Chondrocyte (in vitro differentiated cells): ENCODE results near the gene TPSG1. TPM values are rescaled to one million over a fixed set of nuclear protein-coding genes. Genes with fewer than 3 reads are reported as not detected.
A peak's percentile ranks its signal among the peaks of the same experiment; 100 is the strongest.
"Not testable (repeated sequence)": the region's sequence is repeated elsewhere in the genome, so short reads cannot be mapped to it uniquely, and the experiment has no call there.

Source experiments
- DNase-seq: peaks from one replicate; pipeline ENCODE4 v3.0.0; 2021; ENCODE audit warnings: mixed read lengths, low spot score
- H3K27ac Mint-ChIP-seq: one replicate; pipeline ENCODE4 v1.8.0; 2021; ENCODE audit warnings: mild to moderate bottlenecking, moderate library complexity, mixed read lengths; ENCODE audit not compliant: unreplicated experiment
- H3K27me3 Mint-ChIP-seq: 2 replicates; pipeline ENCODE4 v1.8.0; 2021; ENCODE audit warnings: low read depth, mixed read lengths
- H3K36me3 Mint-ChIP-seq: 2 replicates; pipeline ENCODE4 v1.8.0; 2021; ENCODE audit warnings: low read depth, mixed read lengths
- H3K4me1 Mint-ChIP-seq: 2 replicates; pipeline ENCODE4 v1.8.0; 2021; ENCODE audit warnings: low read depth, mild to moderate bottlenecking, mixed read lengths
- H3K4me3 Mint-ChIP-seq: one replicate; pipeline ENCODE4 v1.8.0; 2021; ENCODE audit warnings: mild to moderate bottlenecking, moderate library complexity, mixed read lengths; ENCODE audit not compliant: unreplicated experiment
- H3K9me3 Mint-ChIP-seq: 2 replicates; pipeline ENCODE4 v1.8.0; 2021; ENCODE audit warnings: low read depth, mixed read lengths
- CTCF ChIP-seq: fragments of 200-600 bp; sonication (generic); IDR thresholded peaks from 2 replicates; pipeline ENCODE4 v1.5.0; 2021; ENCODE audit warnings: antibody characterized with exemption, mild to moderate bottlenecking, moderate library complexity
- total RNA-seq: library from RNA; stranded (reverse); gene quantifications from 3 replicates; pipeline ENCODE4 v1.2.1, GENCODE V29; 2021

TPSG1 gene
- total RNA-seq, 1 donor from 2014 or later, result not detected

GRCh38 chr16:1254821-1255220 is 29.8 kb upstream of the TPSG1 start:
- H3K27ac Mint-ChIP-seq, DNase-seq, H3K9me3 Mint-ChIP-seq, H3K4me3 Mint-ChIP-seq, H3K27me3 Mint-ChIP-seq, H3K4me1 Mint-ChIP-seq, H3K36me3 Mint-ChIP-seq: not testable (repeated sequence)

GRCh38 chr16:1253701-1254364 is 28.8 kb upstream of the TPSG1 start:
- not testable (repeated sequence) for H3K36me3 Mint-ChIP-seq, DNase-seq, H3K4me1 Mint-ChIP-seq, H3K9me3 Mint-ChIP-seq, H3K27me3 Mint-ChIP-seq, H3K4me3 Mint-ChIP-seq, H3K27ac Mint-ChIP-seq

GRCh38 chr16:1249031-1249755 is 24.1 kb upstream of the TPSG1 start:
- not testable (repeated sequence) for H3K9me3 Mint-ChIP-seq, H3K36me3 Mint-ChIP-seq, H3K4me3 Mint-ChIP-seq, H3K27ac Mint-ChIP-seq, H3K4me1 Mint-ChIP-seq, DNase-seq
- H3K27me3 Mint-ChIP-seq, result peaks cover 20% of the 10 kb centered on the region

GRCh38 chr16:1247903-1248537 is 23.0 kb upstream of the TPSG1 start:
- H3K4me3 Mint-ChIP-seq, result not testable (repeated sequence)

GRCh38 chr16:1245452-1246020 is 20.5 kb upstream of the TPSG1 start:
- Mint-ChIP-seq H3K27ac (no peak overlapping the region), H3K4me1 (no peaks in the 10 kb centered on the region), H3K27me3 (peaks cover 18% of the 10 kb centered on the region), H3K36me3 (no peaks in the 10 kb centered on the region), H3K9me3 (no peaks in the 10 kb centered on the region), H3K4me3 (no peak overlapping the region)
- TF ChIP-seq CTCF, result no peak
- no peak for DNase-seq

More at GRCh38 chr16:1247903-1248537, 23.0 kb upstream of the TPSG1 start:
- not testable (repeated sequence) for H3K9me3 Mint-ChIP-seq, H3K27ac Mint-ChIP-seq, H3K36me3 Mint-ChIP-seq, DNase-seq, H3K4me1 Mint-ChIP-seq
- H3K27me3 Mint-ChIP-seq, result peaks cover 20% of the 10 kb centered on the region

- Mint-ChIP-seq H3K36me3 (no peaks in the 10 kb centered on the region), H3K9me3 (no peaks in the 10 kb centered on the region), H3K27ac (no peak overlapping the region), H3K27me3 (peaks cover 18% of the 10 kb centered on the region), H3K4me3 (no peak overlapping the region), H3K4me1 (no peaks in the 10 kb centered on the region)
- no peak for DNase-seq
- no peak for TF ChIP-seq CTCF
Observed at GRCh38 chr16:1244881-1245280, 19.8 kb upstream of the TPSG1 start.

GRCh38 chr16:1243907-1244850 is 19.1 kb upstream of the TPSG1 start:
- H3K9me3 Mint-ChIP-seq, H3K36me3 Mint-ChIP-seq, H3K4me3 Mint-ChIP-seq, H3K4me1 Mint-ChIP-seq, H3K27ac Mint-ChIP-seq: not testable (repeated sequence)
- peak; percentile 64 for DNase-seq
- H3K27me3 Mint-ChIP-seq, result peaks cover 18% of the 10 kb centered on the region

- peak; percentile 60 for DNase-seq
- H3K4me1 Mint-ChIP-seq, H3K27ac Mint-ChIP-seq, H3K36me3 Mint-ChIP-seq, H3K9me3 Mint-ChIP-seq, H3K4me3 Mint-ChIP-seq: not testable (repeated sequence)
- peaks cover 21% of the 10 kb centered on the region for H3K27me3 Mint-ChIP-seq
Observed at GRCh38 chr16:1243363-1243762, 18.3 kb upstream of the TPSG1 start.

- H3K27me3 Mint-ChIP-seq, result peaks cover 13% of the 10 kb centered on the region
- not testable (repeated sequence) for H3K9me3 Mint-ChIP-seq, H3K27ac Mint-ChIP-seq, H3K4me1 Mint-ChIP-seq, H3K4me3 Mint-ChIP-seq, H3K36me3 Mint-ChIP-seq
- DNase-seq, result peak; percentile 68
Observed at GRCh38 chr16:1241081-1241480, 16.0 kb upstream of the TPSG1 start.

- H3K27ac Mint-ChIP-seq, H3K4me3 Mint-ChIP-seq, H3K36me3 Mint-ChIP-seq, H3K9me3 Mint-ChIP-seq, H3K4me1 Mint-ChIP-seq: not testable (repeated sequence)
- DNase-seq, result peak; percentile 32
- H3K27me3 Mint-ChIP-seq, result peaks cover 12% of the 10 kb centered on the region
Observed at GRCh38 chr16:1240436-1240835, 15.4 kb upstream of the TPSG1 start, which contains the start of gene TPSAB1. Gene TPSAB1, plus strand, starts transcription at chr16:1240705. Its CDS starts 234 bp downstream, at chr16:1240939.
